ENCODE data around the gene ZNF468. TPM values are rescaled to one million over a fixed set of nuclear protein-coding genes. Genes with fewer than 3 reads are reported as not detected.

ZNF468 gene
- polyA plus RNA-seq, 2 of the 4 experiments (the other 2 are of a cell fraction): 0.37 to 1.7 TPM

Small RNA genes lying within 50 kb of the gene (small RNA-seq; reads per million reads assigned to genes)
- 0 to 0.19 (median 0) reads per million in 6 experiments for gene ZNF320

Other genes starting within 250 kb of the ZNF468 start
- 0.16 and 0.39 TPM in 2 replicates for gene ZNF83, start 219.3 kb downstream of the ZNF468 start, polyA plus RNA-seq (2011; rRNA removed)
- gene ZNF83, start 219.3 kb downstream of the ZNF468 start, polyA plus RNA-seq (2017; fragmentation: RNase III; extraction: RNeasy Plus Mini Kit Qiagen cat#74134 plus additional on column Dnase treatment): 0.03 to 0.16 TPM (median 0.09 TPM) in 3 replicates
- 5.5 and 5.6 TPM in 2 replicates for gene ZNF611, start 122.6 kb downstream of the ZNF468 start, polyA plus RNA-seq (2011; rRNA removed)
- 4.1 to 5.2 TPM (median 5.0 TPM) in 3 replicates for gene ZNF611, start 122.6 kb downstream of the ZNF468 start, polyA plus RNA-seq (2017; fragmentation: RNase III; extraction: RNeasy Plus Mini Kit Qiagen cat#74134 plus additional on column Dnase treatment)
- gene ZNF600, start 70.8 kb downstream of the ZNF468 start, polyA plus RNA-seq (2011; rRNA removed): 0.48 and 0.61 TPM in 2 replicates
- 0.07 to 0.47 TPM (median 0.08 TPM) in 3 replicates for gene ZNF600, start 70.8 kb downstream of the ZNF468 start, polyA plus RNA-seq (2017; fragmentation: RNase III; extraction: RNeasy Plus Mini Kit Qiagen cat#74134 plus additional on column Dnase treatment)
- gene ZNF28, start 36.0 kb downstream of the ZNF468 start, polyA plus RNA-seq (2011; rRNA removed): 2.6 and 4.0 TPM in 2 replicates
- gene ZNF28, start 36.0 kb downstream of the ZNF468 start, polyA plus RNA-seq (2017; fragmentation: RNase III; extraction: RNeasy Plus Mini Kit Qiagen cat#74134 plus additional on column Dnase treatment): 0.76 to 1.3 TPM (median 1.3 TPM) in 3 replicates
- gene ZNF320, start 40.0 kb upstream of the ZNF468 start, polyA plus RNA-seq (2011; rRNA removed): not detected in 2 replicates
- not detected in 3 replicates for gene ZNF320, start 40.0 kb upstream of the ZNF468 start, polyA plus RNA-seq (2017; fragmentation: RNase III; extraction: RNeasy Plus Mini Kit Qiagen cat#74134 plus additional on column Dnase treatment)
- 0.04 TPM in 1 of 2 replicates, not detected in the other for gene ZNF888, start 65.8 kb upstream of the ZNF468 start, polyA plus RNA-seq (2011; rRNA removed)
- gene ZNF888, start 65.8 kb upstream of the ZNF468 start, polyA plus RNA-seq (2017; fragmentation: RNase III; extraction: RNeasy Plus Mini Kit Qiagen cat#74134 plus additional on column Dnase treatment): not detected in 3 replicates
- 0.09 and 0.16 TPM in 2 replicates for gene ZNF816, start 105.3 kb upstream of the ZNF468 start, polyA plus RNA-seq (2011; rRNA removed)
- 0.05 to 0.22 TPM (median 0.07 TPM) in 3 replicates for gene ZNF816, start 105.3 kb upstream of the ZNF468 start, polyA plus RNA-seq (2017; fragmentation: RNase III; extraction: RNeasy Plus Mini Kit Qiagen cat#74134 plus additional on column Dnase treatment)
- not detected in 2 replicates for gene ERVV-1, start 156.3 kb upstream of the ZNF468 start, polyA plus RNA-seq (2011; rRNA removed)
- gene ERVV-1, start 156.3 kb upstream of the ZNF468 start, polyA plus RNA-seq (2017; fragmentation: RNase III; extraction: RNeasy Plus Mini Kit Qiagen cat#74134 plus additional on column Dnase treatment): not detected in 3 replicates
- gene ERVV-2, start 187.1 kb upstream of the ZNF468 start, polyA plus RNA-seq (2011; rRNA removed): not detected in 2 replicates
- gene ERVV-2, start 187.1 kb upstream of the ZNF468 start, polyA plus RNA-seq (2017; fragmentation: RNase III; extraction: RNeasy Plus Mini Kit Qiagen cat#74134 plus additional on column Dnase treatment): not detected in 3 replicates
- 15.4 and 16.6 TPM in 2 replicates for gene ZNF160, start 245.8 kb upstream of the ZNF468 start, polyA plus RNA-seq (2011; rRNA removed)
- gene ZNF160, start 245.8 kb upstream of the ZNF468 start, polyA plus RNA-seq (2017; fragmentation: RNase III; extraction: RNeasy Plus Mini Kit Qiagen cat#74134 plus additional on column Dnase treatment): 8.8 to 9.6 TPM (median 9.1 TPM) in 3 replicates